Activated CD4-positive, alpha-beta T cell treated with anti-CD3 and anti-CD28 coated beads, Interleukin-2, amount 50 U/mL, for 24 hours (primary cell): ENCODE measurements around the gene ST6GALNAC5.
"Not testable (repeated sequence)": the region's sequence is repeated elsewhere in the genome, so short reads cannot be mapped to it uniquely, and the experiment has no call there.

Experiments
- DNase-seq, 2 donors: peaks; one replicate each; pipeline ENCODE4 v3.0.0-alpha.2; 2020; ENCODE audit warnings: low read depth in 1 of 2, low spot score in 1 of 2

The ST6GALNAC5 gene

GRCh38 chr1:76933847-76934815 is 66.9 kb downstream of the ST6GALNAC5 start:
- no peak for DNase-seq

GRCh38 chr1:76938304-76938703 is 71.0 kb downstream of the ST6GALNAC5 start:
- DNase-seq, result no peak

- DNase-seq, result no peak
These were observed 72.0 kb downstream of the ST6GALNAC5 start for GRCh38 chr1:76939050-76939816.

GRCh38 chr1:76939817-76940216 is 72.5 kb downstream of the ST6GALNAC5 start:
- DNase-seq, result no peak

- no peak for DNase-seq
These were observed 73.5 kb downstream of the ST6GALNAC5 start for GRCh38 chr1:76940571-76941335.

GRCh38 chr1:76942549-76942948 is 75.3 kb downstream of the ST6GALNAC5 start:
- DNase-seq, result no peak

GRCh38 chr1:76944942-76945341 is 77.7 kb downstream of the ST6GALNAC5 start:
- DNase-seq, result no peak

GRCh38 chr1:76948846-76949245 is 81.6 kb downstream of the ST6GALNAC5 start:
- DNase-seq, result no peak

GRCh38 chr1:76949503-76949902 is 82.2 kb downstream of the ST6GALNAC5 start:
- DNase-seq, result no peak

GRCh38 chr1:76950306-76950705 is 83.0 kb downstream of the ST6GALNAC5 start:
- DNase-seq, result no peak

GRCh38 chr1:76951153-76951552 is 83.9 kb downstream of the ST6GALNAC5 start:
- no peak for DNase-seq

GRCh38 chr1:76955652-76956051 is 88.4 kb downstream of the ST6GALNAC5 start:
- no peak for DNase-seq

- DNase-seq, result no peak
These were observed 90.7 kb downstream of the ST6GALNAC5 start for GRCh38 chr1:76957961-76958360.

GRCh38 chr1:76958828-76959227 is 91.5 kb downstream of the ST6GALNAC5 start:
- DNase-seq, result no peak

GRCh38 chr1:76959556-76959955 is 92.3 kb downstream of the ST6GALNAC5 start:
- no peak for DNase-seq

GRCh38 chr1:76961181-76961819 is 94.0 kb downstream of the ST6GALNAC5 start:
- DNase-seq, result no peak

GRCh38 chr1:76961820-76962207 is 94.5 kb downstream of the ST6GALNAC5 start:
- no peak for DNase-seq

GRCh38 chr1:76981267-76981666 is 114.0 kb downstream of the ST6GALNAC5 start:
- not testable (repeated sequence) for DNase-seq

GRCh38 chr1:76989976-76990375 is 122.7 kb downstream of the ST6GALNAC5 start:
- no peak for DNase-seq

GRCh38 chr1:76993036-76993435 is 125.8 kb downstream of the ST6GALNAC5 start:
- no peak for DNase-seq
